ENCODE measurements around the gene CMPK2. TPM values are rescaled to one million over a fixed set of nuclear protein-coding genes. Genes with fewer than 3 reads are reported as not detected.

Gene CMPK2
- total RNA-seq (0.54 and 2.3 TPM in 2 replicates), polyA plus RNA-seq (0.61 and 2.4 TPM in 2 replicates)

DNA sequence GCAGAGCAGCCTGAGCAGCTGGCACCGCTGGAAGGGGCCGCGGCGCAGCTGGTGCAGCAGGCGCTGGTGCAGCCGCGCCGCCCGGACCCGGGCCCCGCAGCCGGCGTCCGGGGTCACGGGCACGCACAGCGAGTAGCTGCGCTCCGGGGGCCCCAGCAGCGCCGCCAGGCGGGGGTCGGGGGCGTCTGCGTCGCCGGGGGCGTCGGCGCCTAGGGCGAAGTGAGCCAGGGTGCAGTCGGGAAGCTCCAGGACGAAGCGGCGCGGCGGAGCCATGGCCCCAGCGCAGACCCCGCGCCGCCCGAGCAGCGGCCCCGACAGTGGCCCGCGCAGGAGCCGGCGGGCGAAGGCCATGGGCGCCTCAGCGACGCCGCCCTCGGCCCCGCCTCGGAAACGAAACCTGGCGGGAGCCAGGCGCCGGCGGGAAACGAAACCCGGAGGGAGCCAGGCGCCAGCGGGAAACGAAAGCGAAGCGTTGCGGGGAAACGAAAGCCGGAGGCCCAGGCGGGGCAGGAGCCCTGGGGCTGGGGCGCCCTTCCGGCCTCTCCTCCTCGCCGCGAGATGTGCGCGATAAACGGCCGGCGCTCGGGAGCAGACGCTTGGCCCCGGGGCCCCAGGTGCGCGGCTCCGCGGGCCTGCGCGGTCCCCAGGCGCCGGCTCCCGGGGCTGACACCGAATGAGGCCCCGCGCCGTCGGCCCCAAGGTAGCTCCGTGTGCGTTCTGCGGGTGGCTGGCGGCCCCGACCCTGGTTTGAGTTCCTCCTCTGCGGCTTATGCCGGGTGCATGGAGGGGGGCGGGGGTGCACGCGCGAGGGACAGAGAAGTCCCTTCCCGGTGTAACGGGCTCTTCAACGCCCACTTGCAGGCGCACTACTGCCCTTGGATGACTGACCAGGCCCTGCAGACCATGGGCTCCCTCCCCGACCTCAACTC, at the start of gene CMPK2:
Gene CMPK2, minus strand, starts transcription at position 562 of the 929 bp plus-strand sequence. Its CDS starts 211 bp downstream, at position 351.
- DNase-seq (ENCODE audit: low read depth in 1 of 2, low spot score in 1 of 2) = peak; percentile 50 to 75
- Histone ChIP-seq H3K9me3 (ENCODE audit: low read depth) (no peaks in the 10 kb centered on the region), H3K36me3 (no peaks in the 10 kb centered on the region), H3K27ac (no peak within 1 kb of the TSS), H3K27me3 (peaks cover 10% of the 10 kb centered on the region), H3K4me3 (peak within 1 kb of the TSS; percentile 78), H3K4me1 (ENCODE audit: low read depth) (no peaks in the 10 kb centered on the region)
- TF ChIP-seq, protein P1, sequence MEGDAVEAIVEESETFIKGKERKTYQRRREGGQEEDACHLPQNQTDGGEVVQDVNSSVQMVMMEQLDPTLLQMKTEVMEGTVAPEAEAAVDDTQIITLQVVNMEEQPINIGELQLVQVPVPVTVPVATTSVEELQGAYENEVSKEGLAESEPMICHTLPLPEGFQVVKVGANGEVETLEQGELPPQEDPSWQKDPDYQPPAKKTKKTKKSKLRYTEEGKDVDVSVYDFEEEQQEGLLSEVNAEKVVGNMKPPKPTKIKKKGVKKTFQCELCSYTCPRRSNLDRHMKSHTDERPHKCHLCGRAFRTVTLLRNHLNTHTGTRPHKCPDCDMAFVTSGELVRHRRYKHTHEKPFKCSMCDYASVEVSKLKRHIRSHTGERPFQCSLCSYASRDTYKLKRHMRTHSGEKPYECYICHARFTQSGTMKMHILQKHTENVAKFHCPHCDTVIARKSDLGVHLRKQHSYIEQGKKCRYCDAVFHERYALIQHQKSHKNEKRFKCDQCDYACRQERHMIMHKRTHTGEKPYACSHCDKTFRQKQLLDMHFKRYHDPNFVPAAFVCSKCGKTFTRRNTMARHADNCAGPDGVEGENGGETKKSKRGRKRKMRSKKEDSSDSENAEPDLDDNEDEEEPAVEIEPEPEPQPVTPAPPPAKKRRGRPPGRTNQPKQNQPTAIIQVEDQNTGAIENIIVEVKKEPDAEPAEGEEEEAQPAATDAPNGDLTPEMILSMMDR (IDR thresholded peaks at IDR 0.05; ENCODE audit: low read depth, low read length) = no peak

- TF ChIP-seq, protein P1 (IDR thresholded peaks at IDR 0.05; ENCODE audit: low read depth, low read length) = no peak
- Histone ChIP-seq H3K27ac (no peak overlapping the region), H3K4me1 (ENCODE audit: low read depth) (peaks cover 3% of the 10 kb centered on the region), H3K36me3 (no peaks in the 10 kb centered on the region), H3K27me3 (peaks cover 4% of the 10 kb centered on the region), H3K9me3 (ENCODE audit: low read depth) (no peaks in the 10 kb centered on the region), H3K4me3 (no peak overlapping the region)
- no peak for DNase-seq (ENCODE audit: low read depth in 1 of 2, low spot score in 1 of 2)
Measured at GRCh38 chr2:6915399-6915798, 49.7 kb upstream of the CMPK2 start.

DNA sequence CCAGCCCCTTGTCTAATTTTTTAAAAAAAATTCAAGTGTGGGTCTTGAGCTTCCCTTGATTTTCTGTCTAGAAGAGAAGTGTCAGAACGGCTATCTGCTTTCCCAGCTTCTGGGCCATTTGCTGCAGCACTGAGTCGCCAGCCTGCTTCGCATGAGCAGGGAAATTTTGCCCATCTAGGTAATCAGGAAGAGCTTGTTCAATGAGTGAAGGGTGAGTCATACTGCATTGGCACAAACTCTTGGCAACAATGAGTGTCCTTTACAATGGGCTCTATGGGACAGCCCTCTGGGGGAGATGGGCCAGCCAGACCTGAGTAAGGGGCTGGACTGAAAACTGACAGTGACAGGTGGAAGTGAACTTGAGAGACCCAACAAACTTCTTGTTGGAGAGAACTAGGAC, 49.1 kb upstream of the CMPK2 start:
- Histone ChIP-seq H3K9me3 (ENCODE audit: low read depth) (no peaks in the 10 kb centered on the region), H3K4me1 (ENCODE audit: low read depth) (peaks cover 3% of the 10 kb centered on the region), H3K27me3 (peaks cover 4% of the 10 kb centered on the region), H3K36me3 (no peaks in the 10 kb centered on the region), H3K4me3 (no peak overlapping the region), H3K27ac (no peak overlapping the region)
- no peak for DNase-seq (ENCODE audit: low read depth in 1 of 2, low spot score in 1 of 2)
- TF ChIP-seq, protein P1 (IDR thresholded peaks at IDR 0.05; ENCODE audit: low read depth, low read length) = no peak

DNA sequence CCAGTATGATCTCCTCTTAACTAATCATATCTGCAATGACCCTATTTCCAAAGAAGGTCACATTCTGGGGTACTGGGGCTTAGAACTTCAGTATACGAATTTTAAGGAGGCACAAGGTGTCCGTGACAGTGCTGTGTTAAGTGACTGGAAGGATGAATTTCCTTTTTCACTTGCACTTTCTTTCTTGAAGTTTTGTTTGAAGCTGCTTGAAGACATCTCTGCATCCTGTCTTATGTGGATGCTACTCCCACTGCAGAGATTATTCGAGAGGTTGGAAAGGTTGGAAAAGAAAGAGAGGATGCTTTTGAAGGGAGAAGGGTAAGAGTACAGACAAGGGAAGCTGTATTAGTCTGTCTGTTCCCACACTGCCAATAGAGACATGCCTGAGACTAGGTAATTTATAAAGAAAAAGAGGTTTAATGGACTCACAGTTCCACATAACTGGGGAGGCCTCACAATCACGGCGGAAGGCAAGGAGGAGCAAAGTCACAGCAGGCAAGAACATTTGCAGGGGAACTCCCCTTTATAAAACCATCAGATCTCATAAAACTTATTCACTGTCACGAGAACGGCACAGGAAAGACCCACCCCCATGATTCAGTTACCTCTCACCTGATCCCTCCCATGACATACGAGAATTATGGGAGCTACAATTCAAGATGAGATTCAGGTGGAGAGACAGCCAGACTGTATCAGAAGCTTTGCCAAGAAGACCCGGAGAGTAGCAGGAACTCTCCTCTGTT, 47.9 kb upstream of the CMPK2 start:
- Histone ChIP-seq H3K36me3 (no peaks in the 10 kb centered on the region), H3K27ac (no peak overlapping the region), H3K9me3 (ENCODE audit: low read depth) (no peaks in the 10 kb centered on the region), H3K4me1 (ENCODE audit: low read depth) (peaks cover 3% of the 10 kb centered on the region), H3K27me3 (peaks cover 4% of the 10 kb centered on the region), H3K4me3 (no peak overlapping the region)
- TF ChIP-seq, protein P1 (IDR thresholded peaks at IDR 0.05; ENCODE audit: low read depth, low read length) = no peak
- no peak for DNase-seq (ENCODE audit: low read depth in 1 of 2, low spot score in 1 of 2)

GRCh38 chr2:6911721-6912120, 46.0 kb upstream of the CMPK2 start:
- Histone ChIP-seq H3K9me3 (ENCODE audit: low read depth) (no peaks in the 10 kb centered on the region), H3K4me1 (ENCODE audit: low read depth) (no peaks in the 10 kb centered on the region), H3K27me3 (peaks cover 4% of the 10 kb centered on the region), H3K4me3 (no peak overlapping the region), H3K36me3 (no peaks in the 10 kb centered on the region), H3K27ac (no peak overlapping the region)
- TF ChIP-seq, protein P1 (IDR thresholded peaks at IDR 0.05; ENCODE audit: low read depth, low read length) = no peak
- DNase-seq (ENCODE audit: low read depth in 1 of 2, low spot score in 1 of 2) = no peak
